ENCODE measurements around the gene KREMEN1. TPM values are rescaled to one million over a fixed set of nuclear protein-coding genes. Genes with fewer than 3 reads are reported as not detected.

Gene KREMEN1
- total RNA-seq, 1 experiment from 2014 or later: 5.8 TPM

- Mint-ChIP-seq H3K4me3 (no peak overlapping the region), H3K36me3 (no peaks in the 10 kb centered on the region), H3K27me3 (ENCODE audit: low read depth) (no peaks in the 10 kb centered on the region), H3K9me3 (peaks cover 2% of the 10 kb centered on the region; the same call in 1 of the 2 replicates), H3K4me1 (no peaks in the 10 kb centered on the region), H3K27ac (peak overlapping the region; percentile 65; the same call in 1 of the 2 replicates)
- ChIA-PET CTCF (interaction anchor here (0.7 to 4.3 kb wide), 9 partner anchors 23 to 257 kb away, joined by 3 to 27 read pairs (median 4); no protein-coding TSS in a partner anchor), POLR2A (interaction anchor here (0.6 to 1.2 kb wide), 2 partner anchors 229 to 385 kb away, joined by 3 to 11 read pairs; partner anchors contain the start of gene ZNRF3)
- ATAC-seq: 0 out of 2 replicates have a peak, but pooled peaks have one; percentile 53
- no peak for DNase-seq (ENCODE audit: low spot score)
- no peak for TF ChIP-seq ZNF671 (CRISPR knock-in tag; IDR thresholded peaks at IDR 0.05)
- TF ChIP-seq PRRX2 (CRISPR knock-in tag; IDR thresholded peaks at IDR 0.05): no peak
- no peak for TF ChIP-seq FOXK1 (CRISPR knock-in tag; IDR thresholded peaks at IDR 0.05)
- no peak for TF ChIP-seq AFF4 (CRISPR knock-in tag; IDR thresholded peaks at IDR 0.05; ENCODE audit: borderline replicate concordance)
- no peak for TF ChIP-seq NFATC4 (CRISPR knock-in tag; IDR thresholded peaks at IDR 0.05)
- TF ChIP-seq TEAD4 (CRISPR knock-in tag; IDR thresholded peaks at IDR 0.05): no peak
- no peak for TF ChIP-seq ZBTB43 (CRISPR knock-in tag; IDR thresholded peaks at IDR 0.05)
- no peak for TF ChIP-seq RORB (CRISPR knock-in tag; IDR thresholded peaks at IDR 0.05)
- TF ChIP-seq ZMAT4 (CRISPR knock-in tag; IDR thresholded peaks at IDR 0.05): no peak
- no peak for TF ChIP-seq CDX4 (CRISPR knock-in tag; IDR thresholded peaks at IDR 0.05; ENCODE audit: borderline replicate concordance)
- no peak for TF ChIP-seq SP1 (CRISPR knock-in tag; conservative IDR thresholded peaks at IDR 0.05)
- TF ChIP-seq MAX (CRISPR knock-in tag; IDR thresholded peaks at IDR 0.05): no peak
- no peak for TF ChIP-seq TCF7 (CRISPR knock-in tag; IDR thresholded peaks at IDR 0.05; ENCODE audit: low read depth)
These were observed 39.3 kb downstream of the KREMEN1 start for GRCh38 chr22:29112121-29112520.

GRCh38 chr22:29112681-29113080 lies 39.8 kb downstream of the KREMEN1 start:
- H3K36me3 Mint-ChIP-seq: no peaks in the 10 kb centered on the region
- no peaks in the 10 kb centered on the region for H3K27me3 Mint-ChIP-seq (ENCODE audit: low read depth)
- no peak for DNase-seq (ENCODE audit: low spot score)
- CTCF ChIA-PET: interaction anchor here (0.9 to 4.3 kb wide), 6 partner anchors 41 to 257 kb away, joined by 3 to 27 read pairs (median 4); no protein-coding TSS in a partner anchor
- TF ChIP-seq MLX (CRISPR knock-in tag; IDR thresholded peaks at IDR 0.05) (no peak), CDX4 (CRISPR knock-in tag; IDR thresholded peaks at IDR 0.05; ENCODE audit: borderline replicate concordance) (no peak), E2F1 (CRISPR knock-in tag; IDR thresholded peaks at IDR 0.05) (no peak), RORB (CRISPR knock-in tag; IDR thresholded peaks at IDR 0.05) (no peak), FOXP4 (CRISPR knock-in tag; IDR thresholded peaks at IDR 0.05) (no peak), ATF2 (CRISPR knock-in tag; IDR thresholded peaks at IDR 0.05; ENCODE audit: borderline replicate concordance, low read depth) (no peak), RELA (CRISPR knock-in tag; IDR thresholded peaks at IDR 0.05; ENCODE audit: borderline replicate concordance) (no peak), NR2C2 (CRISPR knock-in tag; IDR thresholded peaks at IDR 0.05) (no peak), ZNF219 (CRISPR knock-in tag; IDR thresholded peaks at IDR 0.05; ENCODE audit: borderline replicate concordance) (no peak), FOXP1 (CRISPR knock-in tag; IDR thresholded peaks at IDR 0.05; ENCODE audit: borderline replicate concordance) (no peak), IRF2 (CRISPR knock-in tag; IDR thresholded peaks at IDR 0.05; ENCODE audit: borderline replicate concordance, low read depth) (no peak)
- H3K4me3 Mint-ChIP-seq: no peak overlapping the region
- no peak overlapping the region for H3K27ac Mint-ChIP-seq
- ATAC-seq: no peak
- H3K4me1 Mint-ChIP-seq: no peaks in the 10 kb centered on the region
- peaks cover 3% of the 10 kb centered on the region for H3K9me3 Mint-ChIP-seq
- POLR2A ChIA-PET: no interaction called here

Measured in WTC11 (cell line).